ENCODE measurements around the gene KRTAP29-1.
"Not testable (repeated sequence)": the region's sequence is repeated elsewhere in the genome, so short reads cannot be mapped to it uniquely, and the experiment has no call there.

Gene KRTAP29-1

GRCh38 chr17:41301916-41302901 is at the start of gene KRTAP29-1:
Gene KRTAP29-1, minus strand, starts transcription at chr17:41302851. Its CDS starts 0 bp downstream, at chr17:41302851.
- DNase-seq (ENCODE audit: low read depth in 2 of 2) = no peak

DNA sequence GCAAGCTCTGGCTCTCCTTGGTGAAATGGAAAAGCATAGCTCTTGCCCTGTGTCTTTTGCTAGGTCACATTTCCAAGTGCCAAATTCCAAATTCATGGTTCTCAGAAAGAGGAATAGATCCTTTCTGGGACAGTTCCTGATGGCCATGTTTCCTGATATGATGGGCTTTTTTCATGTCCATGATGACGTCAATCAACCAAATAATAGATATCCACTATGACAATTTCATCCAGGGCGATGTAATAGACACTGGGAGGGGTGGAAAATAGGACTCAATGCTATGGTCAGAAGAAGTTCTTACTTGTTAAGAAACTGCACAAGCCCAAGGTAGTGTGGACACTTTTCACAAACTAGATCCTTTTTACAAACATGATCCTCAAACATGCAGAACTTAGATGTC is 48.5 kb upstream of the KRTAP29-1 start:
- no peak for DNase-seq (ENCODE audit: low read depth in 2 of 2)

- not testable (repeated sequence) for DNase-seq (ENCODE audit: low read depth in 2 of 2)
These were observed 47.8 kb upstream of the KRTAP29-1 start, which contains the start of gene KRT33A for GRCh38 chr17:41350381-41350878. Gene KRT33A, minus strand, starts transcription at chr17:41350828. Its CDS starts 61 bp downstream, at chr17:41350767.

GRCh38 chr17:41347869-41348760 is 45.5 kb upstream of the KRTAP29-1 start:
- no peak for DNase-seq (ENCODE audit: low read depth in 2 of 2)

DNA sequence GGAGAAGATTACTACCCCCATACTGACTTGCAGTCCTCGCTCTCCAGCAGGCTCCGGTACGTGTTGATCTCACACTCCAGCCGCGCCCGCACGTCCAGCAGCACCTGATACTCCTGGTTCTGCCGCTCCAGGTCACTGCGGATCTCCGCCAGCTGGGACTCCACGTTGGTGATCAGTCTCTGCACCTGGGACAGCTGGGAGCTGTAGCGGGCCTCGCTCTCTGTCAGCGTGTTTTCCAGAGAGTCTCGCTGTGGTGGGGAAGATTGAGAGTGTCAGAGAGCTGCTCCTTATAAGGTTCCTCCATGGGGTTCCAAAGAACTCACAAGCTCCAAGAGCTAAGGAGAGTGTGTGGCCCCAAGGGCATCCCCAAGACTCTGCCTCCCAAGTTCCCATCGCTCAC is 43.8 kb upstream of the KRTAP29-1 start:
- DNase-seq (ENCODE audit: low read depth in 2 of 2) = not testable (repeated sequence)

- DNase-seq (ENCODE audit: low read depth in 2 of 2) = no peak
These were observed 43.3 kb upstream of the KRTAP29-1 start for GRCh38 chr17:41345992-41346391.

DNA sequence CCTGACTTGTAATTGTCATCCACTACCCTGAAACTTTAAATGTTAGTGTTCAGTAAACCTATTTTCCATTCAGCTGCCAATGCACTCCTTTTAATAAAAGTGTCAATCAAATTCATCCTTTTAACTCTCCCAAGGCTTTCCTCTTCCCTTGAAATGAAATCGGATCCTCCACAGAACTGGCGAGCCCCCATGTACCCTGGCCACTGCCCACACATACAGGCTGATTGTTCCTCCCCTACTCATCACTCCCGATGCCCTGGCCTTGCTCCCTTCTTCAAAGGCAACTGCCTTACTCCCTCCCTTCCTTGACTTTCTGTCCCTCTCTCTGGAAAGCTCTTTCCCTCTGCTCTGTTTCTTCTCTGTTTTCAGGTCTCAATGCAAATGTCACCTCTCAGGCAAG is 40.4 kb upstream of the KRTAP29-1 start:
- no peak for DNase-seq (ENCODE audit: low read depth in 2 of 2)

DNA sequence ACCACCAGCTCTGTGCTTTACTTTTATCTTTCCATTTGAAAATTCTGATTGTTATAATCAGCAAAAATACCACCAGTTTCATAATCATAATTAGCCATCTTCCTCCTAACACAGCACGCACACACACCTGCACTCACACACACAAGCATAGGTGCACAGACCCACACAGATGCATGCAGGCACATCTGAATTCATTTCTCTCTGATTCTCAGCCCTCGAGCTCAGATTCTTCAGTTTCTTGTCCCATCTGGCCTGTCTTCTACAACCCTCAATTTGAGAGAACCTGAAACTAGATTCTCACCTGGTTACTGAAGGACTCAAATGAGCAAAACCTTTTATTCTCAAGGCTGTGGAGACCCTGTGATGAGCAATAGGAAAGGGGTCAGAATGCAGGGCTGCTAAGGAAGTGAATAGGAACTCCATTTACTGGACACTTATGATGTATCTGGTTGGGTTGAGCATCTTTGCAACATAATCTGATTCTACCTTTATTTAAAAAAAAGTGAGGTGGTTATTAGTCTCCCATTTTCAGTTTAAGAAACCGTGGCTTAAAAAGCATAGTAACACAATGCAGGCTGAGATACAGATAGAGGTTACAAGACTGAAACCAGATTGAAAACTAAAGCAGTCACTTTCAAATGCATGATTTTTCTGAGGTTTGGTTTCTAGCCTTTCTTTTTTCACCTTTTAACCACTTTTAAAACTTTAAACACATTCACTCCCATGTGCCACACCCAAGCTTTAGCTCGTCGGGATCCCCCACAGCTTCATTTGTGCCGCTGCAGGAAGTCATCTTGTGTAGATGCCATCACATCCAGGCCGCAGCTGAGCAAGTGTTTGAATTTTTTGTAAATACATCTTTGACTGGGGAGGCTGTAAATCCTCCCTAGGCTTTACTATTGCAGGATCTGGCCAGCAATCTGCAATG is 38.5 kb upstream of the KRTAP29-1 start:
- peak; percentile 17 to 38 for DNase-seq (ENCODE audit: low read depth in 2 of 2)

- no peak for DNase-seq (ENCODE audit: low read depth in 2 of 2)
These were observed 37.8 kb upstream of the KRTAP29-1 start for GRCh38 chr17:41340494-41340893.

DNA sequence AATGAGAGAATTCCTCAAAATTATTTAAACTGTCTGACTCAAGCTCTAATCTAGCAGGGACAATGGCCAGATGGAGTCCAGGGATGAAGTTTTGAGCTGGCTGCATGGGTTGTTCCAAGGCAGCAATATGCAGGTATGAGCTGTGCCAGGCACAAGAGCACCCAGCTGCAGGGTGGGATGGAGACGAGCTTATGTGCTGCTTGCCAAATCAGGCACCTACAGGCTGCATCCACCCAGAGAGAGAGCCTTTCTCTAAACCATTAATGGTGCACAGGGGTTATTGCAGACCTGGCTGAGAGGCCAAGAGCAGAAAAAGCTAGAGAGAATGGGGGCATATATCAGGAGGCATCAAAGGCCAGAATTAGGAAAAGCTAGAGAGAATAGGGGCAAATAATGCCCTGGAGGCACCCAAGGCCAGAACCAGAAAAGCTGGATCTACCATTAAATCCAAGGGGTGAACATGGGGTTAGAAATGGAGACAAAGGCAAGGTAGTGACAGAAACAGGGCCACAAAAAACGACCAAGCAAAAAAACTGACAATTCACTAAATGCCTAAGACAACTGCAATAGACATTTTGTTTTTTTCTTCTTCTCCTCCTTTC is 37.0 kb upstream of the KRTAP29-1 start:
- no peak for DNase-seq (ENCODE audit: low read depth in 2 of 2)

- no peak for DNase-seq (ENCODE audit: low read depth in 2 of 2)
These were observed 36.4 kb upstream of the KRTAP29-1 start for GRCh38 chr17:41338961-41339485.

- no peak for DNase-seq (ENCODE audit: low read depth in 2 of 2)
These were observed 33.1 kb upstream of the KRTAP29-1 start for GRCh38 chr17:41335747-41336146.

- no peak for DNase-seq (ENCODE audit: low read depth in 2 of 2)
These were observed 32.0 kb upstream of the KRTAP29-1 start for GRCh38 chr17:41334385-41335305.

- no peak for DNase-seq (ENCODE audit: low read depth in 2 of 2)
These were observed 31.2 kb upstream of the KRTAP29-1 start for GRCh38 chr17:41333836-41334235.

DNA sequence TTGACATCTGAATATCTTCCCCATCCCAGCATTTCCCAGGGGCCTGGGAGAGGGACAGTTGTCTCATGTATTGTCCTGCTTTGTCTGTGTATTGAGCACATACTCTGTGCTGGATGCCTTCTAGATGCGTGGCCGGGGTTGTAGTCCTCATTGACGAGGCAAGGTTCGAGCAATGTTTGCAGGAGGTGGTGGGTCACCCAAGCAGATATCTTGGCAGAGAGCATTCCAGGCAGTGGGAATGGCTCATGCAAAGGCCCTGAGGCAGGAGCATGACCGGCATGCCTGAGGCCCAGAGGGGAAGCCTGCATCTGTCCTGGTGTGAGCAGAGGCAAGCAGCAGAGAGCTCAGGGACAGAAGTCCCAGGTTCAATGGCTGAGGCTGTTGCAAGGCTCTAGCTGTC is 30.4 kb upstream of the KRTAP29-1 start:
- no peak for DNase-seq (ENCODE audit: low read depth in 2 of 2)

GRCh38 chr17:41332239-41332638 is 29.6 kb upstream of the KRTAP29-1 start:
- DNase-seq (ENCODE audit: low read depth in 2 of 2) = no peak

GRCh38 chr17:41331606-41332005 is 29.0 kb upstream of the KRTAP29-1 start:
- no peak for DNase-seq (ENCODE audit: low read depth in 2 of 2)

DNA sequence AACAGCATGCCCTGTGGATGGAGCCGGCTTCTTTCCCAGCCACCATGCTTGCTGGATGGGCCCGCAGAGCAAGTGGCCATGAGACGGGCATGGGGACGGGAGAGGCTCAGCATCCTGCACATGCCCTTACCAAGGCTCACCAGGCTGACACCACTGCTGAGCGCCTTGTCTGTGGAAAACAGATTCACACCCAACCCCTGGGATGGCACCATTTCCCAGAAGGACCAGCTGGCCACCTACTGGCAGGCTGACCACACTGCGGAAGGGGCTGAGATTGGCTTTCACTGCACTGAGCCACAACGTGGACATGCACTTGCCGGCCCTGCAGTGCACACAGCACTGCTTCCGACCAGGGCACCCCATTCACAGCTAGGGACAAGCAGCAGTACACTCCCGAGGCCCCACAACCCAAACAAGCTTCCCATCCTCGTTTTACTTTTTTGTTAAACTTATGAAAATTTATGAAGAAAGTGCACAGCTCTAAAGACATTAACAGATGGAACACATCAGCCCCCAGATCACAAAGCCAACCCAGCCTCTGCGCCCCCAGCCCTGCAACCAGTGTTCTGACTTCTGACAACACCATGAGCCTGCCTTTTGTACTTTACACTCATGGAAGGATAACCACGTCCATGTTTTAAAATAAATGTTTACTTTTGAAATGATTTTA is 26.8 kb upstream of the KRTAP29-1 start:
- no peak for DNase-seq (ENCODE audit: low read depth in 2 of 2)

DNA sequence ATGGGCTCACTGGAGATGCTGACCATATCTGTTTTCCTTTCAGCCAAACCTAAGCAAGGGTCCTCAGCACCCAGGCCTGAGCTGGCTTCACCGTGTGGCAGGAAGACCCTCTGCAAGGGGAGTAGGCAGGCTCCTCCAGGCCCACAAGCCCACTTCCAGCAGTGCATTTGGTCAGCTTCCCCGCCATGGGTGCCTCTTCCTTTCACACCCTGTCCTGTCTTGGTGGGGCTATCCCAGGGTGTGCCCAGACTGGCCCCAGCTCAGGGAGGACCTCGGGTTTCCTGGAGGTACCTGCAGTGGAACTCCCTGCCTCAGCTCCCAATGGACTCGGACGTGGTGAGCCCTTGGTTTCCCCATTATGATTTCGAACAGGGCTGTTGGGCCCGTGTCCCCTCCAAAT is 25.6 kb upstream of the KRTAP29-1 start:
- no peak for DNase-seq (ENCODE audit: low read depth in 2 of 2)
